DND-41 (cell line): Measurements from ENCODE around the gene SUMO2.

Source experiments
- CTCF ChIP-seq: IDR thresholded peaks from 2 replicates; pipeline ENCODE4 v1.5.1; 2012; ENCODE audit warnings: borderline replicate concordance, low read length, moderate library complexity, mild to moderate bottlenecking; ENCODE audit not compliant: poor library complexity, severe bottlenecking; ENCODE audit errors: extremely low read depth
- EZH2 ChIP-seq: IDR thresholded peaks from 3 replicates; pipeline ENCODE4 v1.6.1; 2012; ENCODE audit warnings: borderline replicate concordance, low read depth, mild to moderate bottlenecking, moderate library complexity, low read length, inconsistent platforms; ENCODE audit not compliant: severe bottlenecking

- TF ChIP-seq CTCF, result no peak
- TF ChIP-seq EZH2, result no peak
Measured at GRCh38 chr17:75144816-75145512, 37.8 kb downstream of the SUMO2 start.
